HG02884 (cell line): Measurements from ENCODE around the gene NDUFS8.

Experiments used
- ATAC-seq: cut with Tn5 transposase; IDR thresholded peaks from one replicate; pipeline ENCODE4 v1.9.1; 2021; ENCODE audit warnings: mild to moderate bottlenecking, moderate library complexity; ENCODE audit not compliant: unreplicated experiment

NDUFS8 gene

DNA sequence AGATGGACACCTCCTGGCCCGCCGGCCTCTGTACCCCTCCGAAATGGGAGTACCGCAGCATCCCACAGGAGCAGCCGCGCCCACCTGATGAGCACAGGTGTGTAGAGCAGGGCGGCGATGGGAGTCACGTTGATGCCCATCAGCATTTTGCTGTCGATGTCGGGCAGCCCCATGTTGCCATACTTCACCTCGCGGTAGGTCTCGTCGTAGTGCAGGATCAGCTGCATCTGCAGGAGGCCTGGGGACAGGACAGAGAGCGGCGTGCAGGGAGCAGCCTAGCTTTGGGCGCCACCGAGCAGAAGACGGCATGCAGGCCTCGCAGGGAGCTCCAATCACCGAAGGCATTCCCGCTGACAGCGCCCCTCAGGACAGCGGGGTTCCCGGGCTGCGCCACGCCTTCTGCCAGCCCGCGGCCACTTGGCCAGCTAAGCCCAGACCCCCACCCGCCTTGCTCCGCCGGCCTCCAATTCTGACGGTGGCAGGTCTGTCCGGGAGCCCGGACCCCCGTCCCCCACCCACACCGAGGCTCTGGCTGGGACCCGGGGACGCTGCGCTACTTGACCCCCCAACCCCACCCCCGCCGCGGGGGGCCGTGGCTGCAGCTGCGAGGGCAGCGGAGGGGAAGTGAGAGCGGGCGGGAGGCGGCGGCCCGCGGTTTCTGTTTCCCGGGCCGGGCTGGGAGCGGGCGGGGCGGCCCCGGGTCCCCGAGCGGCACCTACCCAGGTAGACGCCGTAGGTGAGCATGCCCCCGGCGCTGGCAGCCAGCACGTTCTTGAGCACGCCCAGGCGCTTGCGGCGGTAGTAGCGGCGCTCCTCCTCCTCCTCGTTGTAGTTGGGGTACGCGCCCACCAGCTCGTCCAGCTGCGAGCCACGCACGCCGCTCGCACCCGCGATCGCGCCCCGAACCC, 27.3 kb upstream of the NDUFS8 start:
- peak; percentile 33 for ATAC-seq

DNA sequence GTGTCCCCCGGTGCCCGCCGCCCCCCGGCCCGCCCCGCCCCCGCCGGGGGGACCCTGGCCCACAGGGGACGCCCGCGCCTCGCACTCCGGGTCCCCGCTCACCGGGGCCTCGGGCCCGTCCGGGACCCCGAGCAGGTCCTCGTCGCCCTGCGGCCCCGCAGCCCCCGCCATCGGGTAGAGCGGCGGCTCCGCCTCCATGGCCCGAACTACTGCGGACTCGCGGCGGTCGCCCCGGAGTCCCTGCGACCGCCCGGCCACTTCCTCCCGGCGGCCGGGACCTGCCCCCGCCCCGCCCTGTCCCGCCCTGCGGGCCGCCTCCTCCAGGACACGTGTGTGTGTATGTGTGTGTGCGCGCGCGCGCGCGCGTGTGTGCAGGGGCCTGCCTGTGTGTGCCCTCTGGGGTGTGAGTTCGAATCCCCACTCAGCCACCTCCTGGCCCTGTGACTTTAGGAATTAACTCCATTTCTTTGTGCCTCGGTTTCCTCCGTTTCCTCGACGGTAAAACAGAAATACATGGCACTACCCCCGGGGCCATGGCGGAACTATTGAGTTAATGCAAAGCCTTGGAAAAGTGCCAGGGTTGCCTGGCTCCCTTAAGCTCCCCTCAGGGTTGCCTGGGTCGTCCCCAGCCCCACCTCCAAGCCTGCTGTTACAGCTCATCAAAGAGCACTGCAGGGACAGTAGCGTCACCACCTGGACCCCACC, 26.5 kb upstream of the NDUFS8 start, which contains the start of gene UNC93B1:
Gene UNC93B1 (minus strand): TSS at position 252 of the 705 bp plus-strand sequence. CDS start 54 bp downstream, at position 198.
- ATAC-seq = peak; percentile 46

DNA sequence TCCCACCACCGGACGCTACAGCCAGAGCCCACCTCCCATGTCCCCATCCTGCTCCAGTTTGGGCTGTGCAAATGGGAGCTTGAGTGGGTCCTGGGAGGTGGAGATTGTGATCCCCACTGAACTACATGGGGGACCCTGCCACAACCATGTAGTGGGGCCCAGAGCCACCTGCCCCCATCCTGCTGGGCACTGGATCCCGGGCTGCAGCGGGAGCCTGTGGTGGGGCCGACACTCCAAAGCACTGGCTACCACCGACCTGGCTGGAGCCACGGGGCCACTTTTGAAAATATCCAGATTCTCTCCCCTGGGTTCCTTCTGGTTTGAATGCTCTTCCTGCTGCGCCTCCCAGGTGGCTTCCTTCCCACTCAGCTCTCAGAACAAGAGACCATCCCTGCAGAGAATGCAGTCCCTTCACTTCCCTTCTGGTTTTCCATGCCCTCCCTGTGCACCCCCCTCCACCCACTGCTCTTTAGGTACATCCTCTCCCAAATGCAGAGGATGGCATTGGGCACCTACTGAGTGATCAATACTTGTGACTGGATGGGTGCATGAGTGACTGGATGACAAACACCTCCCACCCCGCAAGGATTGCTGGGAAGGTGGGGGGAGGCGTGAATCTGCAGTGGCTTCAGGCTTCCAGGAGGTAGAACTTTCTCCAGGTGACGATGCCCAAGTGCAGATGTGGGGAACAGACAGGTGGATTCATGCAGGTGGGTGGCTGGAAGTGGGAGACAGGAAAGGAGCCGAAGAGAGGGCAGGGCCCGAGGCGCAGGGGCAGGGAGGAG, 25.7 kb upstream of the NDUFS8 start:
- no peak for ATAC-seq

DNA sequence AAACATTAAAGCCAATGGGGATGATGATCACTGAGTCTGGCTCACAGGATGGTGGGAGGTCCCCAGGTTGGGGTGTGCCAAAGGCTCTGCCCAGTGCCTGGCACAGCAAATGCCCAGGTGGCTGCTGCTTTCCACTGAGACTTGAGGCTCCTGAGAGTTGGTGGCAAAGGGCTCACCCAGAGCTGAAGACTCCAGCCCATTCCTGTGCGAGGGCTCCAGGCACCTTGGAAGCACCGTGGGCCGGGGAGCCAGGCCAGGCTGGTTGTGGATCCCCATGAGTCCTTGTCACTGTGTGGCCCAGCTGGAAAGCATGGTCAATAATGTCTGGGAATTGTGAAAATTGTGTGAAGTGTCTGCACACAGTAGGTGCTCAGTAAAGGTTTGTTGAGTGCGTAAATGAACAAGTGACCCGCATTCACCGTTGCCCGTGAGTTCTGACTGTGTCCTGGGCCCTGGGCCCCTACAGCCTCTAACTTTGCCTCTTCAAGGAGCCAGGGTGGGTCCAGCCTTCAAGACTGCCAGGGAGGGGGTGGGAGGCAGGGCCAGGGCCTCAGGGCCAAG, 23.8 kb upstream of the NDUFS8 start:
- no peak for ATAC-seq

DNA sequence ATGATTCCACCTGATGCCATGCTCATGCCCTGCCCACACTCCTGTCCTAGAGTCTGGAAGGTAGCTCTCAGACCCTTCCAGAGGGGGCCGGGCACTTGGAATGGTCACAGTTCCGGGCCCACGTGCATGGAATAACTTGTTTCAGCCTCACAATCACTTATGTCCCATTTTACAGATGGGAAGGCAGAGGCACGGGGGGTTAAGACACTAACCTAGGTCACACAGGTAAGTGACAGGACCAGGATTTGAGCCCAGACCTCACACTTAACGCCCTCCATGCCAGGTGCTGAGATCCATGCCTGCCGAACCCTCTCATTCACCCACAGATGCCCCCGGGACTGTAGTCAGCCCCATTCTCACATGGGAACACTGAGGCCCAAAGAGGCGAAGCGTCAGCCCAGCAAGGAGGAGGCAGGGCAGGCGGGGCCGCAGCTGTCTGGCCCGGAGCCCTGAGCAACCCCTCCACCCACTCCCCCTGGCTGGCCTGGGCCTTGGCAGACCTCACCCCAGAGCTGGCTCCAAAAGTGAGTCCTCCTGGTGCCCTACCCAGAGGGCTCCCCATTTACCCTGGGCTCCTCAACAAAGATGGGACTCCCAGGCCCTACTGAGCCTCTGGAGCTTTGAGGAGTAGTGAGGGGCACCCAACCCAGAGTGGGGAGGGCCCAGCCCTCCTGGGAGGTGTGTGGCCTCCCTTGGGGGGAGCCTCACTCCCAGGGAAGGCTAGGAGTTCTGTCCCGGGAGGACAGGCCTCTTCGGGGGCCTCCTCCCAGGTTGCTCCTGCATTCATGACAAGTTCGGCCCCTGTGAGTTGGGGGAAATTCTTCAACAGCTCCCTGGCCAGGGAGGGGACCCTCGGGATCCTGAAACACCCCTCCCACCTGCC, 22.7 kb upstream of the NDUFS8 start:
- ATAC-seq = no peak

DNA sequence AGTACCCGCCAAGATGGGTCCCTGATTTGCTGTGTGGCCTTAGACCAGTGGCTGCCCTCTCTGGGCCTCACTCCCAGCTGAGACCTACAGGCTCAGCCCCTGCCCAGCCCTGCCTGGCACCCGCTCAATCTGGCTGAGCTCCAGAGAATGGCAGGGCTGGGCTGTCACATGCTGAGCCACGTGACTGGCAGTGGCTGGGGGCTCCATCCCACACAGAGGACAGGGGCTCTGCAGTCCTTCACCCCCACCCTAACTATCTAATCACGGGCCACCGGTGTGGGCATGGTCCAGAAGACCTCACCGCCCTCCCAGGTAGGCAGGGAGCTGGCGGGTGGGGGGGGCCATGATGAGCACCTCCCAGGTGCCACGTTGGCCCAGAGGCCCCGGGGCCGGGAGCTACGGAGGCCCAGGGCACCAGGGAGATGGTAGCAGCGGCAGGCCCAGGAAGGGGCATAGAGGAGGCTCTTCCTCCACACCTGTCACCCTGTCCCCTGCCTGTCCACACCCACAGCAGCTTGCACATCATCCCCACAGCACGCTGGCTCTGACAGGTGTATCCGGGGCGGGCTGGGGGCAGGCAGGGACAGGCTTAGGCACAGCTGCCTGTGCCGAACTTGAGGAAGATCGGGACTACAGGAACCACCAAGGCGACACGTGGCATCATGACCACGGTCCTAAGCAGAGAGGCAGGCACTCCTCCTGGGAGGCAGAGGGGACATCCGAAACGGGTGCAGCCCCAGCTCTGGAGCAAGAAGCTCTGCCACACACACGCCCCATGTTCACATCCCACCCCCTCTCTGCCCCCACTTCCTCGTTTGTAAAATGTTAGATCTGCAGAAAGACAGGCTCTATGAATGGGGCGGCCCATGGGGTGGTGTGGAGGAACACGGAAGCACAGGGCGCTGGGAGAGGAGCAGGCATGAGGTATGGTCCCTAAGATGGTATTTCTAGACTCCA, 21.8 kb upstream of the NDUFS8 start:
- no peak for ATAC-seq

DNA sequence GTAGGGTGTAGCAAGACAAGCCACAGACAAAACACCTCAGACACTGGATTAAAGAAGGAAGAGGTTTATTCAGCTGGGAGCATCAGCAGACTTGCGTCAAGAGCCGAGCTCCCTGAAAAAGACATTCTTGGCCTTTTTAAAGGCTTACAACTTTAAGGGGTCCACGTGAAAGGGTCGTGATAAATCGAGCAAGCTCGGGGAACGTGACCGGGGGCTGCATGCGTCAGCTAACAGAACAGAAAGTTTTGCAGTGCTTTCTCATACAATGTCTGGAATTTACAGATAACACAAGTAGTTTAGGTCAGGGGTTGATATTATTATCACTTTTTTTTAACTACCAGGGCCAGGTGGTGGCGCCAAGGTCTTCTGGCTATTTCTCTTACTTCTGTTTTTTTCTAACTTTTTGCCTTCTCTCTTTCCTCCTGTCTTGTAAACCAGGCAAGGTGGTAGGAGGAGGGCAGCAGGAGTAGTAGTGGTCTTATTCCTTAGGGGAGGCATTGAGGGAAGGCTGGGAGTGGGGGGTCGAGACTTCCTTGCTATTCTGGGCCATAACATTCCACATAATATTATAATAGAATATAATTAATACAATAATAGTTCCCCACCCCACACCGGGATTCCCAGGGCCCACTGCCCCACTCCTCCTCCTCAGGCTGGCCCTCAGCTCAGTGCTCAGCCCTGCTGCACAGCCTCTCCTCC, 20.9 kb upstream of the NDUFS8 start:
- no peak for ATAC-seq

DNA sequence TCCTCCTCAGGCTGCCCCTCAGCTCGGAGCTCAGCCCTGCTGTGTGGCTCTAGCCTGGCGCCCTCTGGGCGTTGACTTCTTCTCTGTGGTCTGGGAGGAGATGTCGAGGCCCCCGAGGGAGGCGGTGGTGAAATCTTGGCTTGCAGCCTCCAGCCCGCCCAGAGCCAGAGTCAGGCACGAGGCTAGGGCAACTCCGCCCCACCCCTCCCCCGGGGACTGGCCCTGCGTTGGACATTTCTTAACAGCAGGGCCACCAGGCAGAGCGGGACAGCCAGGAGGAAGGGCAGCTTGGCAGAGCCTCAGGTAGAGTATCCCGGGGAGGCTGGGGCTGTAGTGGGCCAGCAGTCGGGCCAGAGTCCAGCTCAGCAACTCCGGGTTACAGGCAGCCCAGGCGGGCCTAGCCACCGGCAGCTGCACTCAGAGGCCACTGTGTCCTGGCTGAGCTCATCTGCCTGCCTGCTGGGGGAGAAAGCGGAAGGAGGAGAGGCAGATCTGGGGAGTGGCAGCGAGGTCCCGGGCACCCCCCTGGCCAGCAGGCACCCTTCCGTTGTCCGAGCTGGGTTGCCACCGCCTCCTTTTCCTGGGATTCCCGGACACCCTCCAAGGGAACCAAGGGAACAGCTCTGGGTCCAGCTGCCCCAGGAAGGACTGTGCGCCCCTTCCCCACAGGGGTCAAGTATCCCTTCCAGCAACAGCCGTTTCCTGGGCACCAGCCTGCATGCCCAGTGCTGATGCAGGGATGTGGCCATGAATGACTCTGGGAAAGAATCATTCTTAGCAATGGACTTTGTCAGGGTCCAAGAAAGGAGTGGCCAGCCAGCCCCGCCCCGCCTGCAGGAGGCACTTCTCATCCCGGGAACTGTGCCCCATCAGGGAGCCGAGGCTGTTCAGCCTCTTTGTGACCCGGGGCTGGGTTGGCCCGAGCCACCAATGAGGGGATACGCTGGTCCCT, 20.1 kb upstream of the NDUFS8 start, which contains the start of gene ALDH3B1:
Gene ALDH3B1 (plus strand): TSS at position 238 of the 952 bp plus-strand sequence. CDS start 4,971 bp downstream, outside the sequence.
- no peak for ATAC-seq

DNA sequence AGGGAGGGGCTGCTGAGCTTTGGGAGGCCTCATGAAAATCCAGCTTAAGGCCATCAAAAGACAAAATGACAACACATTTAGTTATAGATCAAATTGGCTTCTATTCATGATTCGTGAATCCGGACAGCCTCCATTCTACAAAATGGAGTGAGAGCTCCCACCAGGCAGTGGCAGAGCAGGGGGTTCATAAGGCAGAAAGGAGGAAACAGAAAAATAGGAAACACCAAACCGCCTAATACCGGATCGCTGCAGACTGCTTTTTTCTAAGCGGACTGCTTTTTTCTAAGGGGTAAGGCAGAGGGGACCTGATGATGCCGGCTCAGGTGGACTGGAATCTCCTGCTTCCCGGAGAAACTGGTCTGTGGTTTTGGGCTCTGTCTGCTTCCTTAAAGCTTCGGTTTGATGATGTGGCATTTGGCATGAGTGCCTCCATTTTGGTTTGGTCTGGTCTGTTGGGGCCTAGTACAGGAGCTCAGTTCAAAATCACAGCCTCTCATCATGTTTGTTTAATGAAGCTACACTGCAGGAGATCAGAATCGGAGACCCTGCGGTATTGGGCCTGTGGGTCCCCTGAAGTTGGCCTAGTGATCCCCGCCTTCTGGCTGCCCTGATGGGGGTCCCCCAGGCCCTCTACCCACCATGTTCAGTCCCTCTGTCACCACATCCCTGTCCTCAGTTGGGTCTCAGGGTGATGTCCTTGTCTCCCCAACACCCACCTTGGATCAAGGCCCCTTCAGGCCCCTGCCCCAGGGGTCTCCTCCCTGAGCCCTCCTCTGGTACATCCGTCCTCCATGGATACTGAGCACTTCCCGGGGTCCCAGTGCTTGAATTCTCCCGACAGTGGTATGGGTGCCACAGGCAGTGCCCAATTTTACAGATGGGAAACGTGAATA, 19.2 kb upstream of the NDUFS8 start:
- no peak for ATAC-seq

DNA sequence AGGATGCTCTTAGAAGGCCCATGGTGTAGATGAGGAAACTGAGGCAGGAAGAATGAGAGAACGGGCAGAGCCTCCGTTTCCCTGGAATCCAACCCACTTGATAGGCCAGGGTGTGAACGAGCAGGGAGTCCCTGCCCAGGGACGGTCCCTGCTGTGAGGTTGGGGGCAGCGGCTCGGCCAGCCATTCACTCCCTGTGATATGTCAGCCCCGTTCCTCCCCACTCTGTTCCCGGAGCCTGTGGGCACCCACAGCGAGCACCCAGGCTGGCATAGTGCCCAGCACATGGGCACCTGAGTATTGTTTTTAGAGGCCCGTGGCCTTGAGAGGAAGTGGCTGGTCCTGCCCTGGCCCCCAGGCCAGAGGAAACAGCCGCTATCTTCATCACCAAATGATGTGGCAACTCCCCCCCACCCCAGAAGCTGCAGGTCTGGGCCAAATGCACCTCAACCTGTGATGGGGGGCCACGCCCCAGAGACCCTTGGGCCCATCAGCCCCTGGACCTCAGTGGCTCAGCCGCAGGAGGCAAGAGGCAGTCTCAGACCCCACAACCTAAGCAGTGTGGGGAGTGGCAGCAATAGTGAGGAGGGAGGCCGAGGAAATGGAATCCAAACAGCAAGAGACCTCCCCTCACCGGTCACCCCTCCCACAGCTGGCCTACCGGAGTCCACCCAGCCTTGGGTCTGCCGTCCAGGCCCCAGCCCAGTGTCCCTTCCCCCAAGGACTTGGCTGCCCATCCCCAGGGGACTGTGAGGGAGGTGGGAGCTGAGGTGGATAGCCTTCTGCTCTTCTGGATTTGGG, 18.2 kb upstream of the NDUFS8 start:
- no peak for ATAC-seq

DNA sequence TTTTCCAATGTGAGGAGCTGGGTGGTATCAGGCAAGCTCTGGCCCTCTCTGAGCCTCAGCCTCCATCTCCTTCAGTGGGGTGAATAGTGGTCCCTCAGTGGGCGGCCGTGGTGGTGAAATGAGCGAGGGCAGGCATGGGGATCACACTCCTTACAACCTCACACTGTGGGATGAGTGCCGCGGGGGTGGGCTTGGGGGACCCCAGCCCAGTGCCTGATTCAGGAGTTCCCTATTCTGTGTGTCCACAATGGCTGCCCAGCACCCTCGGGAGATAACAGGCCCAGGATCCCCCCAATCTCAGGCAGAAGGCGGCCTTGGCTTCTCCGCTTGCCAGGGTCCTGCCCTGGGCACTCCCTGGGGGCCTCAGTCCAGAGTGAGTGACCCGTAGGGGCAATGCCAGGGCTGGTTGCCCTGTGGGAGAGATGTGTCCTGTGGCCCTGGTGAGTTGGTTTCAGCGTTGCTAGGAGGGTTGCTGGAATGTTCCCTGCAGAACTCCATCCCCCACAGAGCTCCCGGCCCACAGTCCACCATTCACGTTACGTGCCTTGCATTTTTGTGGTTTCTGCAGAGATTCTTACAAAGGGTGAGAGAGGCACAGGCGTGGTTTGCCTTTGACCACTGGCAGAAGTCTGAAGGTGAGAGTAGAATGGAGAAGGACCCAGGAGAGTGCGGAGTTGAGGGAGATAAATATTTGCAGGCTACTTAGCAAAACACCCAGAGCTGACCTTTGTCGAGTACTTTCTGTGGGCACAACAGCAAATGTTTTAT, 17.5 kb upstream of the NDUFS8 start:
- ATAC-seq = no peak

DNA sequence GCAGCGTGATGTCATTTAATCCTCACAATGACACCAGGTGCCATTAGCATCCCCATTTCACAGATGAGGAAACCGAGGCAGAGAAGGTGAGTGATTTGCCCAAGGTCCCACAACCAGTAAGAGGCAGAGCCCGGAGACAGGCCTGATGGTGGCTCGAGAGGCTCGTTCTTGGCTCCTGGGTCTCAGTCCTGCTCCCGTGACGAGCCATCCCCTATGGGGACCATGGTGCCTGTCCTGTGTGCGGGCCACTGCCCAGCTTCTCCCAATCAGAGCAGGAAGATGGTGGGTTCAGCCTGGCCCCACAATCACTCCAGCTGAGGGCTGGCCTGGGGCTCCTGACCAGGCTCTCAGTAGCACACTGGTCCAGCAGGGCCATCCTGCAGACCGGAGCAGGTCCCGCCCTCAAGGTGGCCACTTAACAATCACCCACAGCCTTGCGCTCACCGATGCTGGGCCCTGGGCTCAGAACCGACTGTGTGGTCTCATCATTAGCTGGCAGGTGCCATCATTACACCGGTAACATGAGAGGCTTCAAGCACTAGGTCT, 16.8 kb upstream of the NDUFS8 start:
- no peak for ATAC-seq

DNA sequence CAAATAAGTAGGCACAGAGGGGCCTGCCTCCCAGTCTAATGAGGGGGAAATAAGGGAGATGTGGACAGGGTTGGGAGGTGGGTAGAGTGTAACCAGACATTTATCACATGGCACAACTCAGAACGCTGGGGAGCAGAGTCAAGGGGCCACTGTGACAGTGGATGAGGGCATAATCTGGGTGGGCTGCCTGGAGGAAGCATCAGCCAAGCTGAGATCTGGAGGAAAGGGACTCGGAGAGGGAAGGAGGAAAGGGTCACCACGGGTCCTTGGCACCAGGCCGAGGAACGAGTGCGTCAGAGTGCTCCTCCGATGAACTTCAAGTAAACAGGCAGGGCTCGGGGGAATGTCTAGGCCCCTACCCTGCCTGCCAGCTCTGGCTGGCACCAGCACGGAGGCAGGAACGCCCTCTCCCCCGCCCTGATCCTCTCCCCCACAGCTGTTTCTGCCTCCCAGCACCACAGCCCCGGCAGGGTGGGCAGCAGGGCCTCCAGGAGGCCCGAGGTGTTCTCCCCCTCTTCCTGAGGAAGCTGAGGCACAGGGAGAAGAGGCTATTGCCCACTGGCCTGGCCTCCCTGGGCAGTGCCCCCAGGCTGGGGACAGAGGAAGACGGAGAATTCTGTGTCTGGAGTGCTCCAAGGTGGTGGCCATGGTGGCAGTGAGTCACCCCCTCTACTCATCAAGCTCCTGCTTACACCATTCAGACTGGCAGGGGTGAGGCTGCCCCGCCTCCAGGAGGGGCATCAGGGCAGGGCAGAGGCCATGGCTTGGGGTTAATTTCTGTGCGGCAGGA, 16.1 kb upstream of the NDUFS8 start:
- ATAC-seq = no peak
